Osteocyte (in vitro differentiated cells): Measurements from ENCODE around the gene NPAT. TPM values are rescaled to one million over a fixed set of nuclear protein-coding genes. Genes with fewer than 3 reads are reported as not detected.
A peak's percentile ranks its signal among the peaks of the same experiment; 100 is the strongest.

Source experiments
- DNase-seq: peaks from one replicate; pipeline ENCODE4 v3.0.0; 2021; ENCODE audit warnings: mixed read lengths; ENCODE audit not compliant: unreplicated experiment; ENCODE audit errors: extremely low spot score
- H3K27ac Mint-ChIP-seq: one replicate; pipeline ENCODE4 v1.8.0; 2021; ENCODE audit warnings: mild to moderate bottlenecking, mixed read lengths; ENCODE audit not compliant: unreplicated experiment
- H3K27me3 Mint-ChIP-seq: one replicate; pipeline ENCODE4 v1.8.0; 2021; ENCODE audit warnings: mixed read lengths; ENCODE audit not compliant: unreplicated experiment
- H3K36me3 Mint-ChIP-seq: one replicate; pipeline ENCODE4 v1.8.0; 2021; ENCODE audit warnings: mixed read lengths; ENCODE audit not compliant: unreplicated experiment
- H3K4me1 Mint-ChIP-seq: one replicate; pipeline ENCODE4 v1.8.0; 2021; ENCODE audit warnings: mixed read lengths; ENCODE audit not compliant: unreplicated experiment
- H3K4me3 Mint-ChIP-seq: one replicate; pipeline ENCODE4 v1.8.0; 2021; ENCODE audit warnings: mild to moderate bottlenecking, moderate library complexity, mixed read lengths; ENCODE audit not compliant: unreplicated experiment
- H3K9me3 Mint-ChIP-seq: one replicate; pipeline ENCODE4 v1.8.0; 2021; ENCODE audit warnings: mixed read lengths; ENCODE audit not compliant: unreplicated experiment
- CTCF ChIP-seq: fragments of 200-600 bp; sonication (generic); IDR thresholded peaks from 2 replicates; pipeline ENCODE4 v1.5.0; 2021; ENCODE audit warnings: antibody characterized with exemption, mild to moderate bottlenecking, moderate library complexity
- long read RNA-seq: library from polyadenylated mRNA; unstranded; transcript quantifications from one replicate; pipeline ENCODE4 v2.0.0, GENCODE V29; 2021
- total RNA-seq: library from RNA; stranded (reverse); gene quantifications from 2 replicates; pipeline ENCODE4 v1.2.1, GENCODE V29; 2021

The NPAT gene
- total RNA-seq, result 15.8 and 16.5 TPM in 2 replicates
- long read RNA-seq, partial matches to known transcripts, result 21 of 28 reads
- long read RNA-seq, other reads (novel, unspliced or antisense), result 7 of 28 reads

GRCh38 chr11:108222574-108223347, at the start of gene NPAT, which contains the start of gene ATM:
Gene NPAT, minus strand, starts transcription at chr11:108222638. Its CDS starts 102 bp downstream, at chr11:108222536.
Gene ATM, plus strand, starts transcription at chr11:108223067. Its CDS starts 4,558 bp downstream, at chr11:108227625.
- Mint-ChIP-seq H3K4me1 (peaks cover 31% of the 10 kb centered on the region), H3K27me3 (no peaks in the 10 kb centered on the region), H3K9me3 (no peaks in the 10 kb centered on the region), H3K27ac (no peak within 1 kb of the TSS), H3K36me3 (peaks cover 3% of the 10 kb centered on the region), H3K4me3 (no peak within 1 kb of the TSS)
- peak; percentile 79 for TF ChIP-seq CTCF
- peak; percentile 100 for DNase-seq

GRCh38 chr11:108269583-108269982, 47.1 kb upstream of the NPAT start:
- Mint-ChIP-seq H3K4me1 (no peaks in the 10 kb centered on the region), H3K36me3 (peaks cover 41% of the 10 kb centered on the region), H3K27ac (no peak overlapping the region), H3K9me3 (peaks cover 11% of the 10 kb centered on the region), H3K4me3 (no peak overlapping the region), H3K27me3 (no peaks in the 10 kb centered on the region)
- no peak for DNase-seq
- no peak for TF ChIP-seq CTCF

- H3K36me3 Mint-ChIP-seq, result peaks cover 64% of the 10 kb centered on the region
- H3K27me3 Mint-ChIP-seq, result no peaks in the 10 kb centered on the region
- H3K4me1 Mint-ChIP-seq, result no peaks in the 10 kb centered on the region
- no peak for TF ChIP-seq CTCF
- no peak overlapping the region for H3K4me3 Mint-ChIP-seq
- DNase-seq, result no peak
- H3K9me3 Mint-ChIP-seq, result no peaks in the 10 kb centered on the region
- H3K27ac Mint-ChIP-seq, result no peak overlapping the region
These were observed 30.7 kb upstream of the NPAT start for GRCh38 chr11:108253176-108253575.

GRCh38 chr11:108246885-108247284, 24.4 kb upstream of the NPAT start:
- DNase-seq, result no peak
- no peak for TF ChIP-seq CTCF
- no peak overlapping the region for H3K4me3 Mint-ChIP-seq
- no peaks in the 10 kb centered on the region for H3K27me3 Mint-ChIP-seq
- H3K27ac Mint-ChIP-seq, result no peak overlapping the region
- no peaks in the 10 kb centered on the region for H3K9me3 Mint-ChIP-seq
- H3K36me3 Mint-ChIP-seq, result peaks cover 52% of the 10 kb centered on the region
- no peaks in the 10 kb centered on the region for H3K4me1 Mint-ChIP-seq

GRCh38 chr11:108246308-108246707, 23.9 kb upstream of the NPAT start:
- Mint-ChIP-seq H3K4me1 (no peaks in the 10 kb centered on the region), H3K9me3 (no peaks in the 10 kb centered on the region), H3K27me3 (no peaks in the 10 kb centered on the region), H3K36me3 (peaks cover 48% of the 10 kb centered on the region), H3K4me3 (no peak overlapping the region), H3K27ac (no peak overlapping the region)
- no peak for DNase-seq
- TF ChIP-seq CTCF, result no peak
